Glomerular visceral epithelial cell (primary cell): ENCODE measurements around the gene LYPD5.
"Not testable (repeated sequence)": the region's sequence is repeated elsewhere in the genome, so short reads cannot be mapped to it uniquely, and the experiment has no call there.

ENCODE experiments used
- DNase-seq: peaks from one replicate; pipeline ENCODE4 v3.0.0-alpha.2; 2016; ENCODE audit errors: extremely low spot score

LYPD5 gene, protein sequence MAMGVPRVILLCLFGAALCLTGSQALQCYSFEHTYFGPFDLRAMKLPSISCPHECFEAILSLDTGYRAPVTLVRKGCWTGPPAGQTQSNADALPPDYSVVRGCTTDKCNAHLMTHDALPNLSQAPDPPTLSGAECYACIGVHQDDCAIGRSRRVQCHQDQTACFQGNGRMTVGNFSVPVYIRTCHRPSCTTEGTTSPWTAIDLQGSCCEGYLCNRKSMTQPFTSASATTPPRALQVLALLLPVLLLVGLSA

DNA sequence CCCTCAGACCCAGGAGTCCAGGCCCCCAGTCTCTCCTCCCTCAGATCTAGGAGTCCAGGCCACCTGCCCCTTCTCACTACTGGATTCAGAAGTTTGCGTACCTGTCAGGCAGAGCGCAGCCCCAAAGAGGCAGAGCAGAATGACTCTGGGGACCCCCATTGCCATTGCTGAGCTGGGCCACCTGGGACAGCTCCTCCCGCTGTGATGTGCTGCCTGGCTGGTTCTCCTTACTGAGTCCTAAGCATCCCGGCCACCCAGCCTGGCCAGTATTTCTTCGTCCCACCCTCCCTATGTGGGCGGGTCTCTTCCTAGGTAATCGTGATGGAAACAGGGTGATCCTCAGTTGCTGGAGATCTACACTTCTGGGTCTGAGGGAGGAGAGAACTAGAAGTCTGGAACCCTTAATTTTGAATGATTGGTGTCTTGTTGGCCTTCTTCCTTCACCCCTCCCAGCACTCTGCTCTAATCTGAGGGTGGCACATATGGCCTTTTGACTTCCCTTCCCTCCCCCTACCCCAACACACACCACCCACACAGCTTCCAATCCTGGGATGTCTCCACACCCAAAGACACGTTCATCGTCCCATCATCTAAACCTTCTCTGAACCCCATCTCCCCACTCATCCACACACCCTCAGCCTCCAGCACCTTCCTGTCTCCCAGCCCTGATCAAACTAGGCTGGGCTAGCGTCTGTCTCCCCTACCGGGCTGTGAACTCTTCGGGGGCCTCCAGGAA, at the start of gene LYPD5:
Gene LYPD5, minus strand, starts transcription at position 232 of the 736 bp plus-strand sequence. Its CDS starts 67 bp downstream, at position 165.
- DNase-seq, result no peak

DNA sequence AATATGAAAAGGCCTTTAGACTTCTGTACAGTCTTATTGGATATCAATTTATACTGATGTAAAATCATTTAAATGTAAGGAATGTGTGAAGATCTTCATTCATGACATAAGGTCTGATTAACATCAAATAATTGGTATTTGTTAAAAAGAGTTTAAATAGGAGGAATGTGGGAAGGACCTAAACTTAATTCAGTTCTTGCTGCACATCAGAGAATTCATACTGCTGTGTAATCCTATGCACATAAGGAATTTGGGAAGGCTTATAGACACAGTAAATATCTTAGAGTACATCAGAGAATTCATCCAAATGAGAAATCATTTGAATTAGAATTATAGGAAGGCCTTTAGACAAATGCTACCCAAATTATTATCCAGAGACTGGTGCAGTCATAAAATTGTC, 46.6 kb upstream of the LYPD5 start:
- DNase-seq, result no peak

DNA sequence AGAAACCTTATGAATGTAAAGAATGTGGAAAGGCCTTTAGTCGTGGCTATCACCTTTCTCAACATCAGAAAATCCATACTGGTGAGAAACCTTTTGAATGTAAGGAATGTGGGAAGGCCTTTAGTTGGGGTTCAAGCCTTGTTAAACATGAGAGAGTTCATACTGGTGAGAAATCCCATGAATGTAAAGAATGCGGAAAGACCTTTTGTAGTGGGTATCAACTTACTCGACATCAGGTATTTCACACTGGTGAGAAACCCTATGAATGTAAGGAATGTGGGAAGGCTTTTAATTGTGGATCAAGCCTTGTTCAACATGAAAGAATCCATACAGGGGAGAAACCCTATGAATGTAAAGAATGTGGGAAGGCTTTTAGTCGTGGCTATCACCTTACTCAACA, 45.6 kb upstream of the LYPD5 start:
- DNase-seq, result peak; percentile 12

DNA sequence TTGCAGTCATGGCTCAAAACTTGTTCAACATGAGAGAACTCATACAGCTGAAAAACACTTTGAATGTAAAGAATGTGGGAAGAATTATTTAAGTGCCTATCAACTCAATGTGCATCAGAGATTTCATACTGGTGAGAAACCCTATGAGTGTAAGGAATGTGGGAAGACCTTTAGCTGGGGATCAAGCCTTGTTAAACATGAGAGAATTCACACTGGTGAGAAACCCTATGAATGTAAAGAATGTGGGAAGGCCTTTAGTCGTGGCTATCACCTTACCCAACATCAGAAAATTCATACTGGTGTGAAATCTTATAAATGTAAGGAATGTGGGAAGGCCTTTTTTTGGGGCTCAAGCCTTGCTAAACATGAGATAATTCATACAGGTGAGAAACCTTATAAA, 45.0 kb upstream of the LYPD5 start:
- no peak for DNase-seq

DNA sequence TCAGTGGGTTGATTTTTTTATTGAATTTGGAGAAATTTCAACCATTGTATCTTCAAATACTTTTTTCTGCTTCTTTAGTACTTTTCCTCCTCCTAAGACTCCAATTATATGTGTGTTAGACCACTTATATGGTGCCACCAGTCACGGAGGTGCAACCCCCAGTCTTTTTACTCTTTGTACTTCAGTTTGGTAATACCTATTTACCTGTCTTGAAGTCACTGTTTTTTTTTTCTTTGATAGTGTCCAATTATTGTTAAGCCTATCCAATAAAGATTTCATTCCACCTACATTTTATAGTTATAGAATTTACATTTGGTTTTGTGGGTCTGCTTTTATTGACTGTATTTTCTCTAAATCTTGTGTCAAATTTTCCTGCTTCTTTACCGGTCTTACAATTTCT, 39.8 kb upstream of the LYPD5 start:
- DNase-seq, result no peak

DNA sequence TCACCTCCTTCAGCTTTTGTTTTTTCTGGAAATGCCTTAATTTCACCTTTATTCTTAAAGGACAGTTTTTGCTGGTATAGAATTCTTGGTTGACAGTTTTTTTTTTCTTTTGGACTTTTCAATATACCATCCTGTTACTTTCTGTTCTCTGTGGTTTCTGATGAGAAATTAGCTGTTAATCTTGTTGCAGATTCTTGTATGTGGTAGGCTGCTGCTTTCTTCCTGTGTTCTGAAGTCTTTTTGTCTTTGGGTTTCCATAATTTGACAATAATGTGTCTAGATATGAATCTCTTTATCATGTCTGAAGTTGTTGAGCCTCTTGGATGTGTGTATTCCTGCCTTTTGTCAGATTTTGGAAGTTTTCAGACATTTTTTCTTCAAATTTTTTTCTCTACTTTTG, 36.9 kb upstream of the LYPD5 start:
- no peak for DNase-seq

DNA sequence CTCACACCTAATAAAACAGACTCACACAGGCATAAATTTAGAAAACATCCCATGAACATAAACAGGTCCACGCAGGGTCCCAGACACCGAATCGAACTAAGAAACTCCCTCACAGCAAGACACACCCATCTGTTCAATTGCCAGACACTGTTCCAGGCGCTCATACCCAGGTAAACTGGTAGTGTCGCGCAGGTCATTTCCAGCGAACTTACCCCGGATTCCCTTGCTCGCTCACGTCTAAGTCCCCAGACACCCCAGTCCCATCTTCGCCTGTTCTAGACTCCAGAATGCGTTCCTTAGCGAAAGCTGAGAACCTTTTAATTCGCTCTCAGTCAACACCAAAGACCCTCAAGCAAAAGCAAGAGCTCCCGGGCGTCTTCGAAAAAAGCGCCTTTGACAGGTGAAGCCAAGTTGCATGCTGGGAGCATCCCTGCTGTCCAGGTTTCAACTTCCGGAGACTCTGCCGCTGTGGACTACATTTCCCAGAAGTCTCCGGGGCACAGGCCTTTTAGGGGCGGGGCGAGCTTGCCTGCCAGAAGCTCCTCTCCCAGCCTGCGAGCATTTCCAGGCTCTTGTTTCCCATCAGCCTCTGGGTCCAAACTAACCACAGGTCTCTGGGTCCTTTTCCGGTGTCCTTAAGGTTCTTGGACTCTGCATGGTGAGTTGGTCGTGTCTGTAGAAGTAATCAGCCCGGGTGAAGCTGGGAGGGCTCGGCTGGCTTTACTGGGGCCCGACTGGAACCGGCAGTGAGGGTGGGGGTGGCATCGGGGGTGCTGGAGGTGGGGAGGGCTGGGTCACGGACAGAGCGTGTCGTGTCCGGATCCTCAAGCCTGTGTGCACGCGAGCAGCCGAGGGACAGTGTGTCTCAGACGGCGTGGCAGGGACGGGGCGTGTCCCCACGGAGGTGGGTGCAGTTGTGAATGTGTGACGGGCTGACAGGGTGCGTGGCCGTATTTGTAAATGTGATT, 24.8 kb upstream of the LYPD5 start, which contains the start of gene ZNF283:
Gene ZNF283, plus strand, starts transcription at position 535 of the 968 bp plus-strand sequence. CDS start 6,184 bp downstream, outside the sequence.
- peak; percentile 86 for DNase-seq

DNA sequence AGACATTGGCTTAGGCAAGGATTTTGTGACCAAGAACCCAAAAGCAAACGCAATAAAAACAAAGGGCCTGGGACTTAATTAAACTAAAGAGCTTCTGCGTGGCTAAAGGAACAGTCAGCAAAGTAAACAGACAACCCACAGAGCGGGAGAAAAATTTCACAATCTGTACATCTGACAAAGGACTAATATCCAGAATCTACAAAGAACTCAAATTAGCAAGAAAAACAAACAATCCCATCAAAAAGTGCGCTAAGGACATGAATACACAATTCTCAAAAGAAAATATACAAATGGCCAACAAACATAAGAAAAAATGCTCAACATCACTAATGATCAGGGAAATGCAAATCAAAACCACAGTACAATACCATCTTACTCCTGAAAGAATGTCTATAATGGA, 22.3 kb upstream of the LYPD5 start:
- not testable (repeated sequence) for DNase-seq

DNA sequence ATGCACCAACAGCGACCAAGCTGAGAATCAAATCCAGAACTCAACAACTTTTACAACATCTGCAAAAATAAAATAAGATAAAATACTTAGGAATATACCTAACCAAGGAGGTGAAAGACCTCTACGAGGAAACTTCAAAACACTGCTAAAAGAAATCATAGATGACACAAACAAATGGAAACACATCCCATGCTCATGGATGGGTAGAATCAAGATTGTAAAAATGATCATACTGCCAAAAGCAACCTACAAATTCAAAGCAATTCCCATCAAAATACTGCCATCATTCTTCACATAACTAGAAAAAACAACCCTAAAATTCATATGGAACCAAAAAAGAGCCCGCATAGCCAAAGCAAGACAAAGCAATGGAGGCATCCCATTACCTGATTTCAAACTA, 21.6 kb upstream of the LYPD5 start:
- not testable (repeated sequence) for DNase-seq

DNA sequence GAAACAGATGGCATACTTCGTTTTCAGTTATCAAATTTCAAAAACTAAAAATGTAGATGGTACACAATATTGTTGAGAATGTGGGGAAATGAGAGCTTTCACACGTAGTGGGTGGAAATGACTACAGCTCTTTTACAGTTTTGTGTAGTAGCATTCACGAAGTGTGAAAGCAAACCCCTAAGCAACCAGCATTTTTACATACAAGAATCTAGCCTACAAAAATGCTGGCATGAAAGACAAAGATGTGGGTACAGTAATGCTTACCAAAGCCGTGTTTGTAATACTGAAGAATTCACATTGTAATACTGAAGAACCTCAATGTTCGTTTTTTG, 18.6 kb upstream of the LYPD5 start:
- DNase-seq, result no peak

DNA sequence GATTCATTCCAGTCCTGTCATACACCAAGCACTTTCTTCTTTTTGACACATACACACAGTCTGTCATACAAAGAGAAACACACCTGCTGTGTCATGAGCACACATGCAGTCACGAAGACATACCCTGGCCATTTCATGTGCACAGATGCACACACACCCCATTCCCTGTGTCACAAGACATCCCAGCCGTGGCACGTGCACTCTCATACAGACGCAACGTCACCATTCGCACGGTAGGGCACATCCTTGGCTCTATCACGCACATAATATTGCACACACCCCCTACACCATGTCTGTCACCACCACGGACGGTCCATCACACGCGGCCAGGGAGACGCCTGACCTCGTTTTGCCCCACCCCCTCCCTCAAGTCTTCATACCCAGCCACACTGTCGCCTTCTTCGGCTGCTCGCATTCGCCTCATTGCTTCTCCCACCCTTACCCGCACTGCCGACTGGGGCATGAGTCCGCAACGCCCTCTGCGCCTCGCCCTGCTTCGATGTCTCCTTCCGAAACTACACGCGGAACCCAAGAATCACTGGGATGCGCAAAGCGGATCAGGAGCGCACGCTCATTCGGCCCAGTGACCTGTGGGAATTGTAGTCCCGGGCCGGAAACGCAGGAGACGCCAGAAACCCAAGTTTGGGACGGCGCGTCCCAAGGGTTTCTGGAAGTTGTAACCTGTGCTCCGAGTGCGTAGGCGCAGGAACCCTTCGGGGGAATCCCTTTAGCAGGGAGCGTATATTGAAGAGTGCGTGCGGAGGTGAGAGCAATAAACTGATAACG, 18.0 kb upstream of the LYPD5 start:
- DNase-seq, result no peak

DNA sequence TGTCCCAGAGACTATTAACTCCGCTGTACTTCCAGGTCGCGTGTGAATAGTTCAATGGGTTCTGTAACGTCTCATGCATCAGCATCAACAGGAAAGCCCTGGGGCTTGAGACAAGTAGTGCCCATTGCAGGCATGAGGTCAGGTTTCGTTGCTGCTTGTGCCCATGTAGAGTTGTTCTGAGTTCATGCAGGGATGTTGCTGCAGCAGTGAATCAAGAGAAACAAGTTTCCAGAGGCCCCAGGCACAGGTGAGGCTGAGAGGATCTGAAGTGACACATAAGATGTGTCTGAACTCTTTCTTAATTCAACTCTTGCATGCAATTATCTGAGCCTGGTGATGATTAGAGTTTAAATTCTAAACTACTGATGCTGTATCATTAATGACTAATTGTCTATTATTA, 16.3 kb upstream of the LYPD5 start:
- no peak for DNase-seq

DNA sequence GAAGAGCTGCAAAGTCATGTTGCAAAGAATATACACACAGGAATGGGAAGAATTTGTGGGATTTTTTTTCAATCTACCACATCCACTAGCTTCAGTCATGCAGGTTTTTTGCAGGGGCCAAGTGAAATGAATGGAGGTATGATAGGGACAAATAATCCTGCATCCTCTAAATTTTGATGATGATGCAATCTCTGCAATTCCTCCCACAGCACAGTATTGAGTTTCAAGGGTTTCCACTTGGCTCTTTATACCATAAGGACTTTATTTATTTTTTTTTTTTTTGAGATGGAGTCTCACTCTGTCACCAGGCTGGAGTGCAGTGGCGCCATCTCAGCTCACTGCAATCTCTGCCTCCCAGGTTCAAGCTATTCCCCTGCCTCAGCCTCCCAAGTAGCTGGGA, 15.2 kb upstream of the LYPD5 start:
- not testable (repeated sequence) for DNase-seq

DNA sequence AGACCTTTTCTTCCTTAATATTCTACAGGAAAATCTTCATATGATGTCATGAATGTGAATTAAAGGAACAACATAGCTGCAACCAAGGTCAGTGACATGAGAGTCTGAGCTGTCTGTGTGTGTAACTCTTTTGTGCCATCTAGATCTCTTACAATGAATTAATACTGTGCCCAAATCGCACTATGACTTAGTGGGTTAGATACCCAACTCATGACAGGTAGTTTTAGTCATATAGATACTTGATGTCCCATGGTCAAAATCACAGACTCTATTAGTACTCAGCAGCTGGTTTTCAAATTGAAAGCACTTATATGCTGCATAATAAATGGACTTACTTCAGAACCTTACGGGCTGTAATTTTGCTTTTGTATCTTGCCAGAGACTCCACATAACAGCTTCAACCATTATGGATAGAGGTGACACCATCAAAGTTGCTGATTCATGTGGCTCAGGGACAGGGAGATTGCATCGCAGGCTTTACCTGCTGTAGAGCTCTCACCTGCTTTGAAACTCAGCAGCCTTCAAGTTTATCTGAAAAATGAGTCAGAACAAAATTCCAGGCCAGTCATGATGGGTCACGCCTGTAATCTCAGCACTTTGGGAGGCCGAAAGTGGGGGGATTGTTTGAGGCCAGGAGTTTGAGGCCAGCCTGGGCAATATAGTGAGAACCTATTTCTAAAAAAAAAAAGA, 12.6 kb upstream of the LYPD5 start:
- DNase-seq, result no peak

DNA sequence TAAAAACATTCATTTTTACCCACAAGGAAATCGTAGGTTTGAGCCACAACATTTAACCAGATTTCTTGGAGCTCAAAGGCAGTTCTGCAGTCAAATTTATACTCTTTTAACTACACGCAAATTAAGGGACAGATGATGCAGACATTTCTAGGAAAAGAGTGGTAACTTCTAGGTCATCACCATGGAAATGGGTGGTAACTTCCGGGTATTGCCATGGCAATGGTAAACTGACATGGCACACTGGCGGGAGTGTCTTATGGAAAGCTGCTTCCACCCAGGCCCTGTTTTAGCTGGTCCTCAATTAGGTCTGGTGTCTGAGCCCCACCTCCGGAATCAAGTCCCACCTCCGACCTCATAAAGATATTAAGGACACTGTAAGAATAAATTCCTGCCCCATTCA, 10.4 kb upstream of the LYPD5 start:
- DNase-seq, result no peak

DNA sequence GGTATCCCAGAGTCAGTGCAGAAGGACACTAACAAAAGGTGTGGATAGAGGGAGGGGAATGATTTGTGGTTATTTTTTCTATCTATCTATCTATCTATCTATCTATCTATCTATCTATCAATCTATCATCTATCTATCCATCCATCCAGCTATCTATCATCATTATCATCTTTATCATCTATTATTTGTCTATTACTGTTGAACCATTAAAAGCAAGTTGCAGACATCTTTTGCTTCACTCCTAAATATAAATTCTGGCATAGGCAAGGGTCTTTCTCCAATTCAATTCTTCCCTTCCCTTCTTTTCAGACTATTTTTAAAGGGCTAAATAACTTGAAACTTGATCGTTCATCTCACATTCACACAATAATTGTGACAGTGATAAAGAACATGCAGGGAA, 10.0 kb upstream of the LYPD5 start:
- DNase-seq, result no peak

DNA sequence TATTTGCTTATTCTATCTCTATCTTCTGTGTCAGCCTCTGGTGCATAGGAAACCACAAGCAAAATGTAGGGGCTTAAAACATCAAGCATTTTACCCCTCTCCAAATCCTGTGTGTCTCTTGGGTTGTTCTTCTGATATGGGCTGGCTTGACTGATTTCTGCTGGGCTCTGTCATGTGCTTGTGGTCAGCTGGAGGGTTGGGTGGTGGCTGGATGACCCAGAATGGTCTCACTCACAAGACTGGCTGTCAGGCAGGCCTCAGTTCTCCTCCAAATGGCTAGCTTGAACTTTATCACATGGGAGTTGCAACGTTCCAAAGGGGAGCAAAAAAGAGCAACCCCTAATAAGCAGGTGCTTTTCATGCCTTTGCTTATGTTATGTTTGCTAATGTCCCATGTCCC, 9.6 kb upstream of the LYPD5 start:
- no peak for DNase-seq

DNA sequence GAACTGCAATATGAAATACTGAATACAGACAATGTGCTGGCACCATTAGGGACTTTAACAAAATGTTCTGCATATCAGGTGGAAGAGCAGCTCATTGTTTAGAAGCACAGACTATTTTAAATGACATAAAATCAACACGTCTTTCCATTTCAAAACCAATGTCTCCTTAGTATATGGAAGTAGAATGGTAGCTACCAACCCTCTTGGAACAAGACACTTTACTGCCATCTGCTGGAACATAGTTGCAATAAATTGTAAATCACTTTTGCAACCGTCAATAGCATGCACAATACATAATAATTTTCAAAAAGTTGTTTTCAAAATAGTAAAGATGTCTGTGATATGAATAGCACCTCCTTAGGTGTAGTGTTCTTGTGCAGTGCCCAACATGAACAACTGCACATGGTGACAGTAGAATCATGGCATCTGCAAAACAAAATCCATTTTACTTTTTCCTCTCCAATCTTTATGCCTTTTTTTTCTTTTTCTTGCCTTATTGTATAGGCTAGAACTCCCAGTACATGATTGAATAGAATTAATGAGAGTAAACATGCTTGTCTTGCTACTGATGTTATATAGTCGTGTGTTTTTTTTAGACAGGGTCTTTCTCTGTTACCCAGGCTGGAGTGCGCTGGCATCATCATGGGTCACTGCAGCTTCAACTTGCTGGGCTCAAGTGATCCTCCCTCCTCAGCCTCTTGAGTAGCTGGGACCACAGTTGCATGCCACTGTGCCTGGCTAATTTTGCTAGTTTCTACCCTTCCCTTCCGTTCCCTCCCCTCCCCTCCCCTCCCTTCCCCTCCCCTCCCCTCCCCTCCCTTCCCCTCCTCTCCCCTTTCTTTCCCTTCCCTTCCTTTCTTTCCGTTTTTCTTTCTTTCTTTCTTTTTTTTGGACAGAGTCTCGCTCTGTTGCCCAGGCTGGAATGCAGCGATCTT, 7.8 kb upstream of the LYPD5 start:
- DNase-seq, result peak; percentile 50

DNA sequence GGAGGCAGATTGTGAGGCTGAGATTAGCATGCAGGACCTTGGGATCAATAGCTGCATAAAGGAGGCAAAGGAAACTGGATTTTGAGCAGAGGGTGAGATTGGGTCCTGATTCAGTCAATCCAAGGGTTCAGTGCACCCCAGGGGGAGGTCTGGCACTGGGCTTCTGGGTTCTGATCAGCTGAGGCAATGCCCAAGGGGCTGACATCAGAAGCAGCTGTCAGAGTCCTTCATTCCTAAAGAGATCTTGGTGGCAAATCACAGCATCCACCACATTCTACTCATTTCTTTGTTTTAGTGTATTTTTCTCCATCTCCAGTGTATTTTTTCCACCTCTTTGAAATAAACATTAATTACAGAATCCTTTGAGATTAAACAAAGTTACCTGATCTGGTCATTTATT, 5.4 kb upstream of the LYPD5 start:
- no peak for DNase-seq

DNA sequence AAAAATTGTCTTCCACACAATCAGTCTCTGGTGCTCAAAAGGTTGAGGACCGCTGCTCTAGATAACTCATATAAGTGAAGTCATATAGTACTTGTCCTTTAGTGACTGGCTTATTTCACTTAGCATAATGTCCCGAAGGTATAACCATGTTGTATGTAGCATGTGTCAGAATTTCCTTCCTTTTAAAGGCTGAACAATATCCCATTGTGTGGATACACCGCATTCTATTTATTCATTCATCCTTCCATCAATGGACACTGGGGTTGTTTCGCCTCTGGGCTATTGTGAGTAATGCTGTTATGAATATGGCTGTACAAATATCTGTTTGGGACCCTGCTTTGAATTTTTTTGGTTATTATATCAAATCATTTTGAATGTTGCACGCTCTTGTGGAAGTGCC, 4.6 kb upstream of the LYPD5 start:
- DNase-seq, result no peak
